Measurements from ENCODE around the gene KCP.
A peak's percentile ranks its signal among the peaks of the same experiment; 100 is the strongest.

The KCP gene

GRCh38 chr7:128848289-128849155 lies 62.0 kb downstream of the KCP start:
- H3K36me3 Mint-ChIP-seq (ENCODE audit: low read depth) = peaks cover 16% of the 10 kb centered on the region
- TF ChIP-seq CTCF (IDR thresholded peaks at IDR 0.05) = no peak
- H3K27ac Mint-ChIP-seq = no peak overlapping the region
- H3K9me3 Mint-ChIP-seq = no peaks in the 10 kb centered on the region
- no peak overlapping the region for H3K4me3 Mint-ChIP-seq
- DNase-seq = no peak
- no peaks in the 10 kb centered on the region for H3K4me1 Mint-ChIP-seq
- H3K27me3 Mint-ChIP-seq (ENCODE audit: low read depth, poor library complexity) = no peaks in the 10 kb centered on the region

DNA sequence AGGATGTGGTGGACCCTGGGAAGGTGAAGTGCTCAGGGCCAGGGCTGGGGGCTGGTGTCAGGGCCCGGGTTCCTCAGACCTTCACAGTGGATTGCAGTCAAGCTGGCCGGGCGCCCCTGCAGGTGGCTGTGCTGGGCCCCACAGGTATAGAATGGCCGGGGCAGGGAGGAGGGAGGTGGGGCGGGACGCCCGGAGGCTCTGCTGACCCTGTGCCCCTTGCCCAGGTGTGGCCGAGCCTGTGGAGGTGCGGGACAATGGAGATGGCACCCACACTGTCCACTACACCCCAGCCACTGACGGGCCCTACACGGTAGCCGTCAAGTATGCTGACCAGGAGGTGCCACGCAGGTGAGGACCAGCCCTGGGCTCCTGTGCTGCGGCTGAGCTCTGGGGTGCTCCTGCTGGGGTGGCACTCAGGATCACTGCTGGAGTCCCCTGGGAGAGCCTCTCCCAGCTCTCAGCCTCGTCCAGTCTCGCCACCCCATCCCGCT lies 62.7 kb downstream of the KCP start:
- no peak for TF ChIP-seq CTCF (IDR thresholded peaks at IDR 0.05)
- Mint-ChIP-seq H3K36me3 (ENCODE audit: low read depth) (peaks cover 17% of the 10 kb centered on the region), H3K27me3 (ENCODE audit: low read depth, poor library complexity) (no peaks in the 10 kb centered on the region), H3K4me3 (no peak overlapping the region), H3K27ac (no peak overlapping the region), H3K4me1 (no peaks in the 10 kb centered on the region), H3K9me3 (no peaks in the 10 kb centered on the region)
- DNase-seq = no peak

DNA sequence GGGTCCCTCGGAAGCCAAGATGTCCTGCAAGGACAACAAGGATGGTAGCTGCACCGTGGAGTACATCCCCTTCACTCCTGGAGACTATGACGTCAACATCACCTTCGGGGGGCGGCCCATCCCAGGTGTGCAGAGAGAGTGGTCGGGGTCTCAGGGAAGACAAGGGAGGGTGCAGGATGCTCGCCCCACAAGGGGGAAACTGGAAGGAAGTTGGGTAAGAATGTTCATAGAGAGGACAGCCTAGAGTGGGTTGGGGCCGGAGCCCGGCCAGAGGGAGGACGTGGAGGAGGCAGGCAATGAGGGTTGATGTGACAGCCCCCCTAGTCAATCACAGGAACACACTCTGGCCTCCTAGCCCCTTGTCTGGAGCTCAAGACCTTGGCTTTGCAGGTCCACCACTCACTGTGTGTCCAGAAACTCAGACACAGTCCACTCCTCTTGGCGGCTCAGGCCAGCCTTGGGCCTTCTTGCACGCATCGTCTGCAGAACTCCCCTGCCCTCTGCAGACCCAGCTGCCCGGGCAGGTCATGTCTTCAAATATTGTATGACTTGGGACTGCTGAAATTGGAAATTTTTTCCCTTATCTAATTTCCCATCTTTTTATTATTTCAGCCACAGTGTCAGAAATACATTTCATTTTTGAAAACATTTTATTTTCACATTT lies 63.6 kb downstream of the KCP start:
- TF ChIP-seq CTCF (IDR thresholded peaks at IDR 0.05) = no peak
- no peak for DNase-seq
- no peak overlapping the region for H3K4me3 Mint-ChIP-seq
- H3K27me3 Mint-ChIP-seq (ENCODE audit: low read depth, poor library complexity) = no peaks in the 10 kb centered on the region
- H3K27ac Mint-ChIP-seq = peak overlapping the region; percentile 22
- H3K36me3 Mint-ChIP-seq (ENCODE audit: low read depth) = peaks cover 17% of the 10 kb centered on the region
- no peaks in the 10 kb centered on the region for H3K9me3 Mint-ChIP-seq
- H3K4me1 Mint-ChIP-seq = no peaks in the 10 kb centered on the region

DNA sequence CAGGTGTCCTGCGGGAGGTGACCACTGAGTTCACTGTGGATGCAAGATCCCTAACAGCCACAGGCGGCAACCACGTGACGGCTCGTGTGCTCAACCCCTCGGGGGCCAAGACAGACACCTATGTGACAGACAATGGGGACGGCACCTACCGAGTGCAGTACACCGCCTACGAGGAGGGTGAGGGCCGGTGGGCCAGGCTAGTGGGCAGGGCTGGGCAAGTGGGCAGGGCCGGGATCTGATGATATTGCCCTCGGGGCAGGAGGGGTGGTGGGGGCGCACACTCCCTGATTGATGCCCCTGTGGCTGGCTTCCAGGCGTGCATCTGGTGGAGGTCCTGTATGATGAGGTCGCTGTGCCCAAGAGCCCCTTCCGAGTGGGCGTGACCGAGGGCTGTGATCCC lies 64.5 kb downstream of the KCP start:
- H3K4me3 Mint-ChIP-seq = no peak overlapping the region
- no peak overlapping the region for H3K27ac Mint-ChIP-seq
- DNase-seq = no peak
- TF ChIP-seq CTCF (IDR thresholded peaks at IDR 0.05) = no peak
- H3K27me3 Mint-ChIP-seq (ENCODE audit: low read depth, poor library complexity) = no peaks in the 10 kb centered on the region
- H3K36me3 Mint-ChIP-seq (ENCODE audit: low read depth) = peaks cover 17% of the 10 kb centered on the region
- no peaks in the 10 kb centered on the region for H3K9me3 Mint-ChIP-seq
- no peaks in the 10 kb centered on the region for H3K4me1 Mint-ChIP-seq

DNA sequence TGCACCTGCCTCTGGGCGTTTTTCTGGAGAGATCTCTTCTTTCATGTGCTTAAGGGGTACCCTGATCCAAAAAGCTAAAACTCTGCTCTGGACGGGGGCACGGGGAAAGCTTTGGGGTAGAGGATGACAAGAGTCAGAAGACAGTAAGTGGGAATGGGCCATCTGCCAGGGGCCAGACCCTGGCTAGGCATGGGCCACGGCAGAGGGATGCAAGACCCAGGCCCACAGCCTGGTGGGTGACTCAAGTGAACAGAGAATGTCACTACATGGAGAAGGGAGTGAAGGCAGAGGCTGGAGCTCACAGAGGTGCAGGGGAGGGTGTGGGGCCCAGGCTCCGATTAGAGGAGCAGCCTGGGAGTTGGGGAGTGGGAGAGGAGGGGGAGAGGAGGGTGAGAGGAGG lies 65.0 kb downstream of the KCP start:
- TF ChIP-seq CTCF (IDR thresholded peaks at IDR 0.05) = no peak
- H3K36me3 Mint-ChIP-seq (ENCODE audit: low read depth) = peaks cover 17% of the 10 kb centered on the region
- DNase-seq = no peak
- no peak overlapping the region for H3K4me3 Mint-ChIP-seq
- H3K4me1 Mint-ChIP-seq = no peaks in the 10 kb centered on the region
- no peaks in the 10 kb centered on the region for H3K27me3 Mint-ChIP-seq (ENCODE audit: low read depth, poor library complexity)
- H3K27ac Mint-ChIP-seq = no peak overlapping the region
- H3K9me3 Mint-ChIP-seq = no peaks in the 10 kb centered on the region
